ENCODE data around the gene POU6F1.

DNA sequence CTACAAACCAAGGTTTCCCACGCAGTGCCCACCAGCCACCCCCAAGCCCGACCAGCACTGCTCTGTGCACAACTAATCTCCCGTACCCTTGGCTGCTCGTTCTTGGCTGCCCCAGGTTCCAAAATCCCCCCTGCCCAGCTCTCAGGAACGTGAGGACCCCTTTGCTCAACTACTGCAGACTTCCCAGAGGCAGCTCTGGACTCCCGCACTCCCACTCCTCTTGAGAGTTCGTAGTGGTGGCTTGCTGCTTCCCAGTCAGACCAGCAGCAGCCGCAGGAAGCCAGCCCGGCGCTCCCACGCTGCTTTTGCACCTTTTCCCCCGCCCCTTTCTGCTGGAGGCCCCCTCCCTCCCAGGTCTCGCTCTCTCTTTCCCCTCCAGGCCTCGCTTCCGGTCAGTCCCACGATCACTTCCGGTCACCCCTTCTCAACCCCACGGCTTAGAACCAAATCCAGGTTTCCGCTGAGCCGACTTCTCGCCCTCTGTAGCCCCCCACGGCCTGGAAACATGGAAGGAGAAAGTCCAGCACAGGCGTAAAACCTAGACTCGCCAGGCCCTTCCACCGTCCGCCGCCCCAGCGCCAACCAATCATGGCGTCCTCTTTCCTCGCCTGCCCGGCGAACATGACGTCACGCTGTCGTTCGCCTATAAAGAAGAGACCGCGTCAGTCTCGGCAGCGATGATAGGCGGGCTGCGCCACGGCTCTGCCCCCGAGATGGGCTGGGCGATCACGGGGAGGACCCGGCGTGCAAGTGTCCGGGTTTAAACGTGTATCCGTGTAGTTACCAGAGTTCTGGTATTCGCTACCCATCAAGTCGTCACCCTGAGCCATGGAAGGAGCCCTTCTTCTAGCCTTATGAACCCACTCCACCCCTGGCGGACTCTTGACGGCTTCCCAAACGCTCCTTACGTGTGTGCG lies 45.1 kb downstream of the POU6F1 start, which contains the start of gene TFCP2:
- peak; percentile 40 to 52 for TF ChIP-seq POLR2A (IDR thresholded peaks at IDR 0.05)
- TF ChIP-seq, protein P1, sequence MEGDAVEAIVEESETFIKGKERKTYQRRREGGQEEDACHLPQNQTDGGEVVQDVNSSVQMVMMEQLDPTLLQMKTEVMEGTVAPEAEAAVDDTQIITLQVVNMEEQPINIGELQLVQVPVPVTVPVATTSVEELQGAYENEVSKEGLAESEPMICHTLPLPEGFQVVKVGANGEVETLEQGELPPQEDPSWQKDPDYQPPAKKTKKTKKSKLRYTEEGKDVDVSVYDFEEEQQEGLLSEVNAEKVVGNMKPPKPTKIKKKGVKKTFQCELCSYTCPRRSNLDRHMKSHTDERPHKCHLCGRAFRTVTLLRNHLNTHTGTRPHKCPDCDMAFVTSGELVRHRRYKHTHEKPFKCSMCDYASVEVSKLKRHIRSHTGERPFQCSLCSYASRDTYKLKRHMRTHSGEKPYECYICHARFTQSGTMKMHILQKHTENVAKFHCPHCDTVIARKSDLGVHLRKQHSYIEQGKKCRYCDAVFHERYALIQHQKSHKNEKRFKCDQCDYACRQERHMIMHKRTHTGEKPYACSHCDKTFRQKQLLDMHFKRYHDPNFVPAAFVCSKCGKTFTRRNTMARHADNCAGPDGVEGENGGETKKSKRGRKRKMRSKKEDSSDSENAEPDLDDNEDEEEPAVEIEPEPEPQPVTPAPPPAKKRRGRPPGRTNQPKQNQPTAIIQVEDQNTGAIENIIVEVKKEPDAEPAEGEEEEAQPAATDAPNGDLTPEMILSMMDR (IDR thresholded peaks at IDR 0.05) = no peak
- TF ChIP-seq EP300 (IDR thresholded peaks at IDR 0.05) = no peak

Data from gastroesophageal sphincter (tissue), 3 donors.